HEK293 (cell line): Measurements from ENCODE around the gene MAGEA10.

Source experiments
- KLF10 ChIP-seq: fragments of 450-650 bp; IDR thresholded peaks from 2 replicates; pipeline ENCODE4 v1.5.1; 2018; ENCODE audit warnings: missing biosample characterization, mild to moderate bottlenecking, missing genetic modification characterization
- SETDB1 ChIP-seq: IDR thresholded peaks from one replicate; pipeline ENCODE4 v1.6.1; 2017; ENCODE audit warnings: mild to moderate bottlenecking, low read length, moderate library complexity, mixed read lengths; ENCODE audit not compliant: insufficient read length
- YY1 ChIP-seq: fragments of 450-650 bp; formaldehyde crosslinking; IDR thresholded peaks from 2 replicates; pipeline ENCODE4 v1.5.1; 2018; ENCODE audit warnings: missing biosample characterization, missing genetic modification characterization
- ZBTB1 ChIP-seq: fragments of 450-650 bp; formaldehyde crosslinking; IDR thresholded peaks from 2 replicates; pipeline ENCODE4 v1.5.1; 2016; ENCODE audit warnings: missing biosample characterization, missing genetic modification characterization
- ZBTB8A ChIP-seq: fragments of 450-650 bp; formaldehyde crosslinking; IDR thresholded peaks from 2 replicates; pipeline ENCODE4 v1.5.1; 2016; ENCODE audit warnings: missing biosample characterization, missing genetic modification characterization
- ZFP41 ChIP-seq: fragments of 450-650 bp; formaldehyde crosslinking; IDR thresholded peaks from 2 replicates; pipeline ENCODE4 v1.5.1; 2016; ENCODE audit warnings: missing biosample characterization, missing genetic modification characterization, borderline replicate concordance
- ZNF24 ChIP-seq: fragments of 450-650 bp; formaldehyde crosslinking; IDR thresholded peaks from 2 replicates; pipeline ENCODE4 v1.5.1; 2016; ENCODE audit warnings: missing biosample characterization, missing genetic modification characterization
- ZNF391 ChIP-seq: fragments of 450-650 bp; formaldehyde crosslinking; IDR thresholded peaks from 2 replicates; pipeline ENCODE4 v1.5.1; 2016; ENCODE audit warnings: low read depth, missing biosample characterization, missing genetic modification characterization, borderline replicate concordance
- ZNF548 ChIP-seq: fragments of 450-650 bp; formaldehyde crosslinking; IDR thresholded peaks from 2 replicates; pipeline ENCODE4 v1.5.1; 2016; ENCODE audit warnings: missing biosample characterization, missing genetic modification characterization
- ZNF626 ChIP-seq: fragments of 450-650 bp; sonication (Bioruptor Pico); formaldehyde crosslinking; IDR thresholded peaks from 2 replicates; pipeline ENCODE4 v1.5.1; 2018; ENCODE audit warnings: missing biosample characterization, missing genetic modification characterization, inconsistent platforms
- ZNF768 ChIP-seq: fragments of 450-650 bp; formaldehyde crosslinking; IDR thresholded peaks from 2 replicates; pipeline ENCODE4 v1.5.1; 2018; ENCODE audit warnings: missing biosample characterization, mild to moderate bottlenecking, missing genetic modification characterization
- TF ChIP-seq, protein P1 (sequence below): fragments of 450-650 bp; formaldehyde crosslinking; IDR thresholded peaks from 2 replicates; pipeline ENCODE4 v1.5.1; 2016; ENCODE audit warnings: missing biosample characterization, missing genetic modification characterization
- TF ChIP-seq, protein P2 (sequence below): fragments of 450-650 bp; formaldehyde crosslinking; IDR thresholded peaks from 2 replicates; pipeline ENCODE4 v1.5.1; 2016; ENCODE audit warnings: missing biosample characterization, missing genetic modification characterization, borderline replicate concordance
- TF ChIP-seq, protein P3 (sequence below): fragments of 450-650 bp; formaldehyde crosslinking; conservative IDR thresholded peaks from 2 replicates; pipeline ENCODE4 v1.5.1; 2016; ENCODE audit warnings: low read depth, missing biosample characterization, missing genetic modification characterization

DNA sequence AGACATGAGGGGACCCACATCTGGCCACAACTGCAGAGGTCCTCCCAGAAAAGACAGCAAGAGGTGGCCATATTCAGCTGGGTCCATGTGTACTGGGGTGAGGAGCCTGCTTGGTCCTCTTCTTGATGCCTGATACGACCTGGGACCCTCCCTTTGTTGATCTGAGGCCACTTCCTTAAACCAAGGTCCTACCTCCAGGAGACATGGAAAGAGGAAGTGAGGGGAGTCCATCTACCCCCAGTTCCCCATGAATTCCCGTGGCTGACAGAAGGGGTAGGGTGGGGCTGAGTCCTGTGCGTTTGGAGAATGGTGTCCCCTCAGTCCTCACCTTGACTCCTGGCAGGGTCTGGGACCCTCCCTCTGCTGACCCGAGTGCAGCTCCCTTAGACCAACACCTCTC is 2.1 kb downstream of the MAGEA10 start:
- TF ChIP-seq ZNF391 (tag by site-specific recombination) (no peak), YY1 (tag by site-specific recombination) (no peak), ZBTB1 (tag by site-specific recombination) (no peak), KLF10 (tag by site-specific recombination) (no peak), ZNF548 (tag by site-specific recombination) (no peak), ZBTB8A (tag by site-specific recombination) (no peak), ZNF24 (tag by site-specific recombination) (no peak), ZNF768 (tag by site-specific recombination) (no peak), ZFP41 (no peak), ZNF626 (tag by site-specific recombination) (no peak), SETDB1 (no peak)
- TF ChIP-seq, protein P1, sequence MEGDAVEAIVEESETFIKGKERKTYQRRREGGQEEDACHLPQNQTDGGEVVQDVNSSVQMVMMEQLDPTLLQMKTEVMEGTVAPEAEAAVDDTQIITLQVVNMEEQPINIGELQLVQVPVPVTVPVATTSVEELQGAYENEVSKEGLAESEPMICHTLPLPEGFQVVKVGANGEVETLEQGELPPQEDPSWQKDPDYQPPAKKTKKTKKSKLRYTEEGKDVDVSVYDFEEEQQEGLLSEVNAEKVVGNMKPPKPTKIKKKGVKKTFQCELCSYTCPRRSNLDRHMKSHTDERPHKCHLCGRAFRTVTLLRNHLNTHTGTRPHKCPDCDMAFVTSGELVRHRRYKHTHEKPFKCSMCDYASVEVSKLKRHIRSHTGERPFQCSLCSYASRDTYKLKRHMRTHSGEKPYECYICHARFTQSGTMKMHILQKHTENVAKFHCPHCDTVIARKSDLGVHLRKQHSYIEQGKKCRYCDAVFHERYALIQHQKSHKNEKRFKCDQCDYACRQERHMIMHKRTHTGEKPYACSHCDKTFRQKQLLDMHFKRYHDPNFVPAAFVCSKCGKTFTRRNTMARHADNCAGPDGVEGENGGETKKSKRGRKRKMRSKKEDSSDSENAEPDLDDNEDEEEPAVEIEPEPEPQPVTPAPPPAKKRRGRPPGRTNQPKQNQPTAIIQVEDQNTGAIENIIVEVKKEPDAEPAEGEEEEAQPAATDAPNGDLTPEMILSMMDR (tag by site-specific recombination): no peak
- TF ChIP-seq, protein P2, sequence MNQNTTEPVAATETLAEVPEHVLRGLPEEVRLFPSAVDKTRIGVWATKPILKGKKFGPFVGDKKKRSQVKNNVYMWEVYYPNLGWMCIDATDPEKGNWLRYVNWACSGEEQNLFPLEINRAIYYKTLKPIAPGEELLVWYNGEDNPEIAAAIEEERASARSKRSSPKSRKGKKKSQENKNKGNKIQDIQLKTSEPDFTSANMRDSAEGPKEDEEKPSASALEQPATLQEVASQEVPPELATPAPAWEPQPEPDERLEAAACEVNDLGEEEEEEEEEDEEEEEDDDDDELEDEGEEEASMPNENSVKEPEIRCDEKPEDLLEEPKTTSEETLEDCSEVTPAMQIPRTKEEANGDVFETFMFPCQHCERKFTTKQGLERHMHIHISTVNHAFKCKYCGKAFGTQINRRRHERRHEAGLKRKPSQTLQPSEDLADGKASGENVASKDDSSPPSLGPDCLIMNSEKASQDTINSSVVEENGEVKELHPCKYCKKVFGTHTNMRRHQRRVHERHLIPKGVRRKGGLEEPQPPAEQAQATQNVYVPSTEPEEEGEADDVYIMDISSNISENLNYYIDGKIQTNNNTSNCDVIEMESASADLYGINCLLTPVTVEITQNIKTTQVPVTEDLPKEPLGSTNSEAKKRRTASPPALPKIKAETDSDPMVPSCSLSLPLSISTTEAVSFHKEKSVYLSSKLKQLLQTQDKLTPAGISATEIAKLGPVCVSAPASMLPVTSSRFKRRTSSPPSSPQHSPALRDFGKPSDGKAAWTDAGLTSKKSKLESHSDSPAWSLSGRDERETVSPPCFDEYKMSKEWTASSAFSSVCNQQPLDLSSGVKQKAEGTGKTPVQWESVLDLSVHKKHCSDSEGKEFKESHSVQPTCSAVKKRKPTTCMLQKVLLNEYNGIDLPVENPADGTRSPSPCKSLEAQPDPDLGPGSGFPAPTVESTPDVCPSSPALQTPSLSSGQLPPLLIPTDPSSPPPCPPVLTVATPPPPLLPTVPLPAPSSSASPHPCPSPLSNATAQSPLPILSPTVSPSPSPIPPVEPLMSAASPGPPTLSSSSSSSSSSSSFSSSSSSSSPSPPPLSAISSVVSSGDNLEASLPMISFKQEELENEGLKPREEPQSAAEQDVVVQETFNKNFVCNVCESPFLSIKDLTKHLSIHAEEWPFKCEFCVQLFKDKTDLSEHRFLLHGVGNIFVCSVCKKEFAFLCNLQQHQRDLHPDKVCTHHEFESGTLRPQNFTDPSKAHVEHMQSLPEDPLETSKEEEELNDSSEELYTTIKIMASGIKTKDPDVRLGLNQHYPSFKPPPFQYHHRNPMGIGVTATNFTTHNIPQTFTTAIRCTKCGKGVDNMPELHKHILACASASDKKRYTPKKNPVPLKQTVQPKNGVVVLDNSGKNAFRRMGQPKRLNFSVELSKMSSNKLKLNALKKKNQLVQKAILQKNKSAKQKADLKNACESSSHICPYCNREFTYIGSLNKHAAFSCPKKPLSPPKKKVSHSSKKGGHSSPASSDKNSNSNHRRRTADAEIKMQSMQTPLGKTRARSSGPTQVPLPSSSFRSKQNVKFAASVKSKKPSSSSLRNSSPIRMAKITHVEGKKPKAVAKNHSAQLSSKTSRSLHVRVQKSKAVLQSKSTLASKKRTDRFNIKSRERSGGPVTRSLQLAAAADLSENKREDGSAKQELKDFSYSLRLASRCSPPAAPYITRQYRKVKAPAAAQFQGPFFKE: no peak
- TF ChIP-seq, protein P3, sequence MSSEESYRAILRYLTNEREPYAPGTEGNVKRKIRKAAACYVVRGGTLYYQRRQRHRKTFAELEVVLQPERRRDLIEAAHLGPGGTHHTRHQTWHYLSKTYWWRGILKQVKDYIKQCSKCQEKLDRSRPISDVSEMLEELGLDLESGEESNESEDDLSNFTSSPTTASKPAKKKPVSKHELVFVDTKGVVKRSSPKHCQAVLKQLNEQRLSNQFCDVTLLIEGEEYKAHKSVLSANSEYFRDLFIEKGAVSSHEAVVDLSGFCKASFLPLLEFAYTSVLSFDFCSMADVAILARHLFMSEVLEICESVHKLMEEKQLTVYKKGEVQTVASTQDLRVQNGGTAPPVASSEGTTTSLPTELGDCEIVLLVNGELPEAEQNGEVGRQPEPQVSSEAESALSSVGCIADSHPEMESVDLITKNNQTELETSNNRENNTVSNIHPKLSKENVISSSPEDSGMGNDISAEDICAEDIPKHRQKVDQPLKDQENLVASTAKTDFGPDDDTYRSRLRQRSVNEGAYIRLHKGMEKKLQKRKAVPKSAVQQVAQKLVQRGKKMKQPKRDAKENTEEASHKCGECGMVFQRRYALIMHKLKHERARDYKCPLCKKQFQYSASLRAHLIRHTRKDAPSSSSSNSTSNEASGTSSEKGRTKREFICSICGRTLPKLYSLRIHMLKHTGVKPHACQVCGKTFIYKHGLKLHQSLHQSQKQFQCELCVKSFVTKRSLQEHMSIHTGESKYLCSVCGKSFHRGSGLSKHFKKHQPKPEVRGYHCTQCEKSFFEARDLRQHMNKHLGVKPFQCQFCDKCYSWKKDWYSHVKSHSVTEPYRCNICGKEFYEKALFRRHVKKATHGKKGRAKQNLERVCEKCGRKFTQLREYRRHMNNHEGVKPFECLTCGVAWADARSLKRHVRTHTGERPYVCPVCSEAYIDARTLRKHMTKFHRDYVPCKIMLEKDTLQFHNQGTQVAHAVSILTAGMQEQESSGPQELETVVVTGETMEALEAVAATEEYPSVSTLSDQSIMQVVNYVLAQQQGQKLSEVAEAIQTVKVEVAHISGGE (tag by site-specific recombination): no peak
